ENCODE measurements around the gene KCNK4.

KCNK4 gene

DNA sequence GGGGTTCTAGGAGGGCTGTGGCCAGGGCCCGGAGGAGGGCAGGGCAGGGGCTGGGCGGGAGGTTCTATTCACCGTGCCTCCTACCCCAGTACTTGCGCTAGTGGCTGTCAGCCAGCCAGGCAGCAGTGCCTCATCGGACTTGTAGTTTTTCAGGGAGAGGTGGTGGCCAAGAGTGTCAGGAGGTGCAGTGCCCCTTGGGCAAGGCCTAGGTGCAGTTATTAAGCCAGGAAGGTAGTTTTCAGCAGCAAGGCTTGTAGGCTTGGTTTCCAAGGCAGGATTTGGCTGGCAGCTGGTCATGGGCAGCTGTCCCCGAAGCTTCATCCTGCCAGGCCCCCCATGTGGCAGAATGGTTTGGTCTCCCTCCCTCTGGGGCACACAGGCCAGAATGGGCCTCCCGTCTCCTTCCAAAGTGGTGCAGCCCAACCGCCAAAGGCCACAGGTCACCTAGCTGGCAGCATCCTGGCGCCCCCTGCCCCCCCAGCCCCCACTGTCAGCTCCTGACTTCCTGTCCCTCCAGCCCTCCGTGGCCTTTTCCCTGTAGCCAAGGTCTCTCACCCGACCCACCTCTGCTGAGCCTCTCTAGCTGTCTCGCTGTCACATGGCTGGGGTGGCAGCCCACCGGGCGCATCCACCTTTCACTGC lies 57.4 kb downstream of the KCNK4 start:
- CTCF ChIA-PET, result interaction anchor here (0.6 to 10.9 kb wide), 5 partner anchors 8 to 37 kb away, joined by 3 to 154 read pairs (median 4); partner anchors contain the start of genes PRDX5, RPS6KA4 and TRMT112
- H3K27me3 ChIP-seq (replicated peaks in 2 of 5; ENCODE audit: control insufficient read depth in 4 of 5, insufficient read depth in 5 of 5, low read length in 4 of 5), result no peaks in the 10 kb centered on the region
- peaks cover 0 to 8% (median 2%) of the 10 kb centered on the region in 4 experiments for H3K4me1 ChIP-seq (ENCODE audit: control extremely low read depth in 1 of 4, control insufficient read depth in 4 of 4, insufficient read depth in 4 of 4, low read length in 3 of 4)
- H3K9me3 ChIP-seq (ENCODE audit: control extremely low read depth in 1 of 5, control insufficient read depth in 4 of 5, insufficient read depth in 2 of 5, low read depth in 1 of 5, low read length in 4 of 5), result no peaks in the 10 kb centered on the region
- H3K4me3 ChIP-seq (ENCODE audit: control insufficient read depth in 1 of 7, extremely low read depth in 1 of 7, insufficient read depth in 4 of 7, low read depth in 2 of 7, low read length in 6 of 7), result no peak overlapping the region
- no peak overlapping the region for H3K27ac ChIP-seq (ENCODE audit: insufficient read depth in 1 of 2, low read depth in 1 of 2, low read length in 2 of 2, poor library complexity in 1 of 2, severe bottlenecking in 2 of 2)
- POLR2A ChIA-PET, result no interaction called here
- 94% methylated on average over 12 of the region's 14 CpGs for WGBS (ENCODE audit: insufficient coverage)
- peaks cover 0 to 11% (median 3%) of the 10 kb centered on the region in 4 experiments for H3K36me3 ChIP-seq (ENCODE audit: control insufficient read depth in 4 of 4, insufficient read depth in 4 of 4, low read length in 3 of 4)
- DNase-seq, result no peak

DNA sequence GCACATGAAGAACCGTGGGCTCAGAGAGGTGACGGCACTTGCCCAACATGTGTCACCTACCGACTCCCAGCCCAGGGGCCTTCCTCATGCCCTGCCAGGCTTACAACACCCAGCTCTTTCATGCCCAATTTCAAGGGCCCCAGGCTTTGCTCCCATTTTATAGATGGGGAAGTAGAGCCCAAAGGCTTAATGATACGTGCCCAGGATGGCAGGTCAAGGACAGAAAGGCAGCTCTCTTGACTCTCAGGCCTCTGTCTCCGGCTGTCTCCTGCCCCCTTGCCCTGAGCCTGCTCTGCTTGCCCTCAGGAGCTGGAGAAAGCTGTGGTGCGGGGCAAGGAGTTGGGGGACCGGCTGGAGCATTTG lies 57.9 kb downstream of the KCNK4 start:
- Histone ChIP-seq H3K9me3 (ENCODE audit: control extremely low read depth in 1 of 5, control insufficient read depth in 4 of 5, insufficient read depth in 2 of 5, low read depth in 1 of 5, low read length in 4 of 5) (no peaks in the 10 kb centered on the region), H3K4me1 (ENCODE audit: control extremely low read depth in 1 of 4, control insufficient read depth in 4 of 4, insufficient read depth in 4 of 4, low read length in 3 of 4) (peaks cover 0 to 9% (median 2%) of the 10 kb centered on the region in 4 experiments), H3K27ac (ENCODE audit: insufficient read depth in 1 of 2, low read depth in 1 of 2, low read length in 2 of 2, poor library complexity in 1 of 2, severe bottlenecking in 2 of 2) (no peak overlapping the region), H3K27me3 (replicated peaks in 2 of 5; ENCODE audit: control insufficient read depth in 4 of 5, insufficient read depth in 5 of 5, low read length in 4 of 5) (no peaks in the 10 kb centered on the region), H3K36me3 (ENCODE audit: control insufficient read depth in 4 of 4, insufficient read depth in 4 of 4, low read length in 3 of 4) (peaks cover 0 to 7% (median 3%) of the 10 kb centered on the region in 4 experiments), H3K4me3 (ENCODE audit: control insufficient read depth in 1 of 7, extremely low read depth in 1 of 7, insufficient read depth in 4 of 7, low read depth in 2 of 7, low read length in 6 of 7) (no peak overlapping the region)
- WGBS (ENCODE audit: insufficient coverage), result 92% methylated on average over 6 of the region's 7 CpGs
- DNase-seq, result no peak
- ChIA-PET CTCF (interaction anchor here (0.6 to 10.9 kb wide), 4 partner anchors 7 to 38 kb away, joined by 3 to 154 read pairs (median 70); partner anchors contain the start of gene RPS6KA4), POLR2A (no interaction called here)

DNA sequence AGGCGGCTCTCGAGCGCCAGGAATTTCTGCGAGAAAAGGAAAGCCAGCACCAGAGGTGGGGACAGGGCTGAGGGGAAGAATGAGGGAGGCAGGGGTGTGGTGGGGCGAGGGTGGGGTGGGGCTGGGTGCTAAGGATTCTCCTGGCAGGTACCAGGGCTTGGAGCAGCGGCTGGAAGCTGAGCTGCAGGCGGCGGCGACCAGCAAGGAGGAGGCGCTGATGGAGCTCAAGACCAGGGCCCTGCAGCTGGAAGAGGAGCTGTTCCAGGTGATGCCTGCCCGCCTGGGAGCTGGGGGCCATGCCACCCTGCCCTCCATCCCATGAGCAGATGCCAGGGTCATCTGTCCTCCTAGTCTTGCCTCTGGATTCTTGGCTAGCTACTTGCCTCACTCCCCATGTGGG lies 58.3 kb downstream of the KCNK4 start:
- Histone ChIP-seq H3K27me3 (replicated peaks in 2 of 5; ENCODE audit: control insufficient read depth in 4 of 5, insufficient read depth in 5 of 5, low read length in 4 of 5) (no peaks in the 10 kb centered on the region), H3K36me3 (ENCODE audit: control insufficient read depth in 4 of 4, insufficient read depth in 4 of 4, low read length in 3 of 4) (peaks cover 0 to 6% (median 2%) of the 10 kb centered on the region in 4 experiments), H3K9me3 (ENCODE audit: control extremely low read depth in 1 of 5, control insufficient read depth in 4 of 5, insufficient read depth in 2 of 5, low read depth in 1 of 5, low read length in 4 of 5) (no peaks in the 10 kb centered on the region), H3K4me3 (ENCODE audit: control insufficient read depth in 1 of 7, extremely low read depth in 1 of 7, insufficient read depth in 4 of 7, low read depth in 2 of 7, low read length in 6 of 7) (no peak overlapping the region), H3K27ac (ENCODE audit: insufficient read depth in 1 of 2, low read depth in 1 of 2, low read length in 2 of 2, poor library complexity in 1 of 2, severe bottlenecking in 2 of 2) (no peak overlapping the region), H3K4me1 (ENCODE audit: control extremely low read depth in 1 of 4, control insufficient read depth in 4 of 4, insufficient read depth in 4 of 4, low read length in 3 of 4) (peaks cover 0 to 13% (median 3%) of the 10 kb centered on the region in 4 experiments)
- 96% methylated on average over 7 of the region's 11 CpGs for WGBS (ENCODE audit: insufficient coverage)
- DNase-seq, result no peak
- ChIA-PET POLR2A (no interaction called here), CTCF (interaction anchor here (1.2 to 10.9 kb wide), 4 partner anchors 7 to 20 kb away, joined by 3 to 154 read pairs (median 70); partner anchors contain the start of gene RPS6KA4)
